ENCODE data around the gene RAB33A. TPM values are rescaled to one million over a fixed set of nuclear protein-coding genes. Genes with fewer than 3 reads are reported as not detected.

RAB33A gene
- total and polyA plus RNA-seq, 9 of the 15 experiments (the other 6 are each of a cell fraction or from before 2014, with no cell fraction given): 0.04 to 0.20 (median 0.06) TPM; not detected in 4

DNA sequence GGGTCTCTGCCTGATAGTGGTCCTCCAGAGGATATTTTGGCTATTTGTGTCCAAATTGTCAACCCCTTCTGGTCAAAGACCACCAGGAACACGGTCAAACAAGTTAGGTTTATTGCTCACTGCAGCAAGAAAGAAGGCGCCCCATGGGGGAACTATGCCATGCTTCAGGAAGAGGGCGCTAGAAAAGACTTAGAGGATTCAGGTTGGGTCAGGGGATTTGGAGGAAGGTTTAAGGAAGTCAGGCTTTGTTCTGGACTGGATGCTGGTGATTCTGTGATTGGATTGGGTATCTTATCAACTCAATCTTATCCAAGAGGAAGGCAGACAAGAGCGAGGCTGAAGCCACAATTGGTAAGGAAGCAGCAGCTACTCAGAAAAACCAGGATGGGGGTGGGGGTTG is 47.2 kb upstream of the RAB33A start:
- BruUV-seq (replicated peaks): no TSS peak

More for the DNA sequence above, 47.2 kb upstream of the RAB33A start:
- CTCF ChIA-PET (ENCODE audit: low intra/inter-chr PET ratio): no interaction called here
- POLR2A ChIA-PET: no interaction called here
- H3K4me3 ChIP-seq: no peak overlapping the region
- ATAC-seq (no peak), DNase-seq (ENCODE audit: extremely low read depth in 1 of 4, low spot score in 3 of 4) (no peak), FAIRE-seq (no peak)
- in situ Hi-C loops (cut with MboI): no loop called here
- TF ChIP-seq SPI1 (IDR thresholded peaks at IDR 0.05; ENCODE audit: borderline replicate concordance, low read depth, low read length) (0 out of 2 replicates have a peak, but pooled peaks have one; percentile 26), ESRRB (CRISPR knock-in tag; IDR thresholded peaks at IDR 0.05; ENCODE audit: borderline replicate concordance) (no peak), KAT7 (CRISPR knock-in tag; IDR thresholded peaks at IDR 0.05; ENCODE audit: borderline replicate concordance) (0 out of 2 replicates have a peak, but pooled peaks have one; percentile 52)
- TF ChIP-seq, protein P1, sequence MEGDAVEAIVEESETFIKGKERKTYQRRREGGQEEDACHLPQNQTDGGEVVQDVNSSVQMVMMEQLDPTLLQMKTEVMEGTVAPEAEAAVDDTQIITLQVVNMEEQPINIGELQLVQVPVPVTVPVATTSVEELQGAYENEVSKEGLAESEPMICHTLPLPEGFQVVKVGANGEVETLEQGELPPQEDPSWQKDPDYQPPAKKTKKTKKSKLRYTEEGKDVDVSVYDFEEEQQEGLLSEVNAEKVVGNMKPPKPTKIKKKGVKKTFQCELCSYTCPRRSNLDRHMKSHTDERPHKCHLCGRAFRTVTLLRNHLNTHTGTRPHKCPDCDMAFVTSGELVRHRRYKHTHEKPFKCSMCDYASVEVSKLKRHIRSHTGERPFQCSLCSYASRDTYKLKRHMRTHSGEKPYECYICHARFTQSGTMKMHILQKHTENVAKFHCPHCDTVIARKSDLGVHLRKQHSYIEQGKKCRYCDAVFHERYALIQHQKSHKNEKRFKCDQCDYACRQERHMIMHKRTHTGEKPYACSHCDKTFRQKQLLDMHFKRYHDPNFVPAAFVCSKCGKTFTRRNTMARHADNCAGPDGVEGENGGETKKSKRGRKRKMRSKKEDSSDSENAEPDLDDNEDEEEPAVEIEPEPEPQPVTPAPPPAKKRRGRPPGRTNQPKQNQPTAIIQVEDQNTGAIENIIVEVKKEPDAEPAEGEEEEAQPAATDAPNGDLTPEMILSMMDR (IDR thresholded peaks at IDR 0.05 in 2 of 3, conservative IDR thresholded peaks at IDR 0.05 in 1 of 3; ENCODE audit: insufficient read depth in 2 of 3, low read depth in 1 of 3, low read length in 3 of 3): peak in 2 of 3 experiments; percentile 5 to 9; a peak in 1 of 6 replicates
- no peak overlapping the region for H3K9ac ChIP-seq (ENCODE audit: insufficient read depth in 1 of 2, low read depth in 2 of 2, low read length in 2 of 2)
- H3K4me1 ChIP-seq (replicated peaks in 1 of 2; ENCODE audit: control insufficient read depth in 2 of 2, insufficient read depth in 2 of 2, low read length in 2 of 2): peaks cover 27 to 36% of the 10 kb centered on the region in 2 experiments; a peak in 4 of 5 replicates
- no peaks in the 10 kb centered on the region for H3K9me3 ChIP-seq (replicated peaks; ENCODE audit: control insufficient read depth, insufficient read depth, low read depth, low read length)
- peaks cover 36% of the 10 kb centered on the region; the same call in 2 of the 3 replicates for H3K36me3 ChIP-seq (ENCODE audit: control insufficient read depth, insufficient read depth, low read length)
- H3K79me2 ChIP-seq (ENCODE audit: control insufficient read depth, insufficient read depth, low read length): no peaks in the 10 kb centered on the region
- H3K27ac ChIP-seq (ENCODE audit: extremely low read depth, low read depth, low read length): no peak overlapping the region
- no peaks in the 10 kb centered on the region for H4K20me1 ChIP-seq (replicated peaks; ENCODE audit: control insufficient read depth, insufficient read depth, low read length)
- no peaks in the 10 kb centered on the region for H3K27me3 ChIP-seq (ENCODE audit: control insufficient read depth in 2 of 2, insufficient read depth in 2 of 2, low read length in 2 of 2)
- intact Hi-C loops (cut with micrococcal nuclease): loop anchor here (5.0 kb wide), 1 partner anchor 68 kb away; no protein-coding TSS in a partner anchor
- H3K9me1 ChIP-seq (ENCODE audit: control insufficient read depth, insufficient read depth, low read length): peaks cover 1% of the 10 kb centered on the region
- WGBS (ENCODE audit: insufficient coverage, low coverage, missing lambda C conversion rate): 69% methylated on average over 4 of the region's 4 CpGs
- H3K4me2 ChIP-seq (ENCODE audit: insufficient read depth, low read length): no peak overlapping the region
- no peak overlapping the region for H2AFZ ChIP-seq (ENCODE audit: low read depth, low read length)

All from K562 (cell line).